Dendritic cell treated with granulocyte-macrophage colony-stimulating factor and Interleukin-4, amounts not matched to agents 40 ng/mL and 50 ng/mL, for 4 days (primary cell): Measurements from ENCODE around the gene FAM163B.

Experiments used
- H3K27ac Mint-ChIP-seq: one replicate; pipeline ENCODE4 v1.8.0; 2022; ENCODE audit warnings: mild to moderate bottlenecking, mixed read lengths
- H3K27me3 Mint-ChIP-seq: one replicate; pipeline ENCODE4 v1.8.0; 2022; ENCODE audit warnings: mild to moderate bottlenecking, mixed read lengths
- H3K36me3 Mint-ChIP-seq: one replicate; pipeline ENCODE4 v1.8.0; 2022; ENCODE audit warnings: low read depth, mixed read lengths
- H3K4me1 Mint-ChIP-seq: one replicate; pipeline ENCODE4 v1.8.0; 2022; ENCODE audit warnings: low read depth, mixed read lengths
- H3K4me3 Mint-ChIP-seq: one replicate; pipeline ENCODE4 v1.8.0; 2022; ENCODE audit warnings: mild to moderate bottlenecking, moderate library complexity, mixed read lengths
- H3K9me3 Mint-ChIP-seq: one replicate; pipeline ENCODE4 v1.8.0; 2022; ENCODE audit warnings: mixed read lengths
- intact Hi-C: fragments of 100-400 bp; cut with micrococcal nuclease; formaldehyde crosslinking; loops from one replicate; pipeline ENCODE4 v1.15.0; 2022

The FAM163B gene

DNA sequence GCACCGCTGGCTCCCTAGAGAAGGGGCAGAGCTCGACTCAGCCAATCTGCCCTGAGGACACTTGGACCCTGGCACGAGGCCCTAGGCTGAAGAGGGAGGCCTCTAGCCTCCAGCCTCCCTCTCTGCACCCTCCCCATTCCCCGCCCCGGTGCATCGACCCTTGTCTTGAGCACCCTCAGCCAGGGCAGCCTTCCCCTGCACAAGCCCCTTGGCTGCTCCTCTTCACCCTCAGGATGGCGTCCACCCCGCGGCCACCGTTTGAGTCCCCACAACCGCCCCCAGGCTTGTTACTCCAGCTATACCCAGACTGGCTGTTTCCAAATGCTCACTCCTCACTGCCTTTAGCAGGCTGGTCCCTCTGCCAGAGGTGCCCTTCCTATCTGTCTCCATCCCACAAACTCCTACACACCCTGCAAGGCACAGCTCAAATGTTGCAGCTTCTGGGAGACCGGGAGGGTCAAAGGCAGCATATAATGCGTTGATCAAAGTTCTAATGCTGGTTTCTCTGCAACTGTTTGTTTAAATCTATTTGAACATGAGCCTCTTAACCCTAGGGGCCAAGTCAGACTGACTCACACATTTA, 6.5 kb upstream of the FAM163B start:
- Mint-ChIP-seq H3K27me3 (peaks cover 29% of the 10 kb centered on the region), H3K9me3 (no peaks in the 10 kb centered on the region), H3K27ac (no peak overlapping the region), H3K4me3 (no peak overlapping the region), H3K36me3 (no peaks in the 10 kb centered on the region), H3K4me1 (no peaks in the 10 kb centered on the region)
- intact Hi-C loops, result no loop called here

DNA sequence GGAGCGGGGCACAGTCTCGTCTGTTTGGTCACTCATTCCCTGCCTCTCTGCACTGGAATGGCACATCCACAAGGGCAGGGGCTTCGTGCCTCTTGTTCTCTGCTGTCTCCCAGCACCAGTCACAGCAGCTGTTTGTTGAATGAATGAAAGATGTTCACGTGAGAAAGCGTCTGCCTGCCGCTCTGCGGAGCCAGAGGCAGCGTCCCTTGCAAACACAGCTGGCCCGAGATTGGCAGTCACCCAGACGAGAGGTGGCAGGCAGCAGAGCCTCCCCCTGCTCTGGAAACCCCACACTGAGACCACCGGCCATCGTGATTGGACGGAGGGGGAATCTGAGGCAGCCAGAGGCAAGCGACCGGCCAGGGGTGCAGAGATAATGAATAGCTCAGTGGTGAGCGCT, 6.0 kb upstream of the FAM163B start:
- Mint-ChIP-seq H3K4me1 (no peaks in the 10 kb centered on the region), H3K36me3 (no peaks in the 10 kb centered on the region)
- intact Hi-C loops, result no loop called here

DNA sequence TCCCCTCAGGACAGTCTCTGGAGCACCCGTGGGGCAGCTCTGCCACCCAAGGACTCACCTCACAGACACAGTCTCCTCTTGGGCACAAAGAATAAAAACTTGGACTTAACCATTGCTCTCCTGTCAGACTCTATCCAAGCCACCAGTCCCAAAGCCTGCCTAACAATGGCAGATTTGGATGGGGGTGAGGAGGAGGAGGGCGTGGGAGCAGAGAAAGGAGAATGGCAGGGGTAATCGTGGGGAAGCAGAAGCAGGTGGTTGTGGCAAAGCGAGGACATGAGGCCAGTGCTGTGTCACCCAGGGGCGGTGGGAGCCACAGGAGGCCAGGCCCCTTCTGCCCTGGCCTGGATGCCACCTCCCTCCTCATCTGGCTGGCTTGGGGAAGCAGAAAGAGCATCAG, 5.5 kb upstream of the FAM163B start:
- intact Hi-C loops, result no loop called here

More for the DNA sequence above, 6.0 kb upstream of the FAM163B start:
- no peaks in the 10 kb centered on the region for H3K9me3 Mint-ChIP-seq
- no peak overlapping the region for H3K4me3 Mint-ChIP-seq
- peaks cover 32% of the 10 kb centered on the region for H3K27me3 Mint-ChIP-seq
- H3K27ac Mint-ChIP-seq, result no peak overlapping the region

DNA sequence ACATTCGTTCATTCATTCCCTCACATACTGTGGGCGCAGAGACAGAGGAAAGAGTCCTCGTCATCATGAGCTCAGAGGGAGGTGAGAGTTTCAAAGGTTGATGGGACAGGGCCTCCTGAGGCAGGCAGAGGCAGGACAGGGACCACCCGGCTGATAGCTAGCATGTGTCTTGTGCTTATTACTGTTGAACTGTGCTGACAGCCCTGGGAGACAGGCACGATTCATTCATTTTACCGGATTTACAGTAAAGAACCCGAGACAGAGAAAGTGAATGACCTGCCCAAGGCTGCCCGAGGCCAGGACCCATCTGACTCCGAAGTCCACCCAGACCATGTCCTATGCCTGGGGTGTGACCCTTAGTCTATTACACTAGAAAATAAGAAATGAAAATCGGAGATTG, 4.9 kb upstream of the FAM163B start:
- intact Hi-C loops, result no loop called here
- Mint-ChIP-seq H3K4me1 (no peaks in the 10 kb centered on the region), H3K9me3 (no peaks in the 10 kb centered on the region), H3K36me3 (no peaks in the 10 kb centered on the region), H3K27me3 (peaks cover 40% of the 10 kb centered on the region), H3K4me3 (no peak overlapping the region), H3K27ac (no peak overlapping the region)

More for the DNA sequence above, 5.5 kb upstream of the FAM163B start:
- no peaks in the 10 kb centered on the region for H3K9me3 Mint-ChIP-seq
- H3K27ac Mint-ChIP-seq, result no peak overlapping the region
- H3K36me3 Mint-ChIP-seq, result no peaks in the 10 kb centered on the region
- no peak overlapping the region for H3K4me3 Mint-ChIP-seq
- H3K27me3 Mint-ChIP-seq, result peaks cover 36% of the 10 kb centered on the region
- H3K4me1 Mint-ChIP-seq, result no peaks in the 10 kb centered on the region

DNA sequence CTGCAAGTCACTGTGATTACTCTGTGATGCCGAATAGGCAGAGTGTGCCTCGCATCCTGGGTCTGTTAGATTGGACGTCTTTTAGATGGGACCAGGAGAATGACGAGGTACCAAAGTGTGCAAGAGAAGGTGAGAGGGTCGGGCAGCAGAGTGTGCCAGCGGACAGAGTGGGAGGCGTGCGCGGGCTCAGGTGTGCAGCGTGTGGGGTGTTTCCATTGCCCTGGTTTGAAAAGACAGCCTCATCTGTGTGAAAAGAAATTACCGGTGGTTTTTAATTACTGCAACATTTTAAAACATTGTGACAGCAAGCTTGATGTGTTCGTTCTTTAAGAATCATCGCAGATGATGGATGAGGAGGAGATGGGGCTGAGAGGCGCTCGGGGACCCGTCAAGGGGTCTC, 4.2 kb upstream of the FAM163B start:
- no peaks in the 10 kb centered on the region for H3K9me3 Mint-ChIP-seq
- H3K27ac Mint-ChIP-seq, result no peak overlapping the region
- no peak overlapping the region for H3K4me3 Mint-ChIP-seq
- H3K36me3 Mint-ChIP-seq, result no peaks in the 10 kb centered on the region
- H3K27me3 Mint-ChIP-seq, result peaks cover 42% of the 10 kb centered on the region
- intact Hi-C loops, result no loop called here
- H3K4me1 Mint-ChIP-seq, result no peaks in the 10 kb centered on the region

DNA sequence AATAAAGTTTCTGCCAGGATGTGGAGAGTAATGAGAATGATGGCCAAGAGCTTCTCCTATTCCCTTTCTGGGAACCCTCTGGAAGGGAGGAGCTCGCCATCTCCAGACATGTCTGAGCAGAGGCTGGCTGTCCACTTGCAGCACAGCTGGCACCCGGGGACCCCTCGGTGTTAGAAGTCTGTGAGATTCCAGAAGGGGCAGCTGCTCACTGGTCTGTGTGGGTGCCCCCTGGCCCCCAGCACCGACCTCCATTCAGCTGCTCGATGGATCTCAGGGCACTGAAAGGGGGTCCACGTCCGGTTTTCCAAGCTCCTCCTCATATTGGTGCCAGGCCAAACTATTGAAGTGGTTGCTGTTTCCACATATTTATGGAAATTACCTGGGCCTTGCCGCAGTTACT, 3.6 kb upstream of the FAM163B start:
- Mint-ChIP-seq H3K9me3 (no peaks in the 10 kb centered on the region), H3K27me3 (peaks cover 44% of the 10 kb centered on the region), H3K27ac (no peak overlapping the region), H3K36me3 (no peaks in the 10 kb centered on the region), H3K4me3 (no peak overlapping the region), H3K4me1 (no peaks in the 10 kb centered on the region)
- intact Hi-C loops, result no loop called here

DNA sequence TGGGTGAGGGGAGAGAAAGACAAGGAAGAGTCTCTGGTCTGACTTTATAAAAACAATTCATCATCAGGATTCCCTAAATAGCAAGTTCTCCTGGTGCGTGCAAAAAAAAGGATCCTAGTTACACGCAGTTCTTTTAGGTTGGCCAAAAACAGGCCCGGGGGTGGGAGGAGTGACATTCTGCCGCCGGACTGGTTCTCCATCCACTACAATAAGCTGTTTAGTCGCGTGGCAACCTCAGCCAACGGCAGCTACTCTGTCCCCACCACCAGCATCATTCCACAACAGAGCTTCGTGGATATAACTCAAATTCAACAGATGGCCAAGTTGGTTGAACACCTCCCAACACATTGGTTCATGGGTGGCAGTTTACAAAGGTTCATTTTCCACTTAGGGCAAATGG, 2.9 kb upstream of the FAM163B start:
- intact Hi-C loops, result no loop called here
- H3K27ac Mint-ChIP-seq, result no peak overlapping the region
- peaks cover 42% of the 10 kb centered on the region for H3K27me3 Mint-ChIP-seq
- no peaks in the 10 kb centered on the region for H3K36me3 Mint-ChIP-seq
- no peak overlapping the region for H3K4me3 Mint-ChIP-seq
- no peaks in the 10 kb centered on the region for H3K4me1 Mint-ChIP-seq
- no peaks in the 10 kb centered on the region for H3K9me3 Mint-ChIP-seq

DNA sequence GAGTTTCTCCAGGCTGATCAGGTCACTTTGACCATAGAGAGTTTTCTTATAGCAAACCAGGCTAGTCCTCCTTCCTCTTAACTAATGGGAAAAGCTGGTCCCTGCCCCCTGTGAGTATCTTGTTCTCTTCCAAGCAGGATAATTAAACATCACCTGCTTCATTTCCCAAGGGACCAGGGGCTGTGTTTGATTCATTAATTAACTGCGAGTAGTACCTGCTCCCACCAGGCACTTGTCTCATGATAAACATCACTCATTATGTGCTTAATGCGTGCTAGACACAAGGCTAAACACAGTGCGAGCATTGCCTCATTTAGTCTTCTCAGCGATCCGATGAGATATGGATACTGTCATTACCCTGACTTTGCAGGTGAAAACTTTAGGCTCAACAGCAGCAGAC, 1.7 kb upstream of the FAM163B start:
- Mint-ChIP-seq H3K27me3 (peaks cover 43% of the 10 kb centered on the region), H3K4me1 (no peaks in the 10 kb centered on the region)
- intact Hi-C loops, result no loop called here

DNA sequence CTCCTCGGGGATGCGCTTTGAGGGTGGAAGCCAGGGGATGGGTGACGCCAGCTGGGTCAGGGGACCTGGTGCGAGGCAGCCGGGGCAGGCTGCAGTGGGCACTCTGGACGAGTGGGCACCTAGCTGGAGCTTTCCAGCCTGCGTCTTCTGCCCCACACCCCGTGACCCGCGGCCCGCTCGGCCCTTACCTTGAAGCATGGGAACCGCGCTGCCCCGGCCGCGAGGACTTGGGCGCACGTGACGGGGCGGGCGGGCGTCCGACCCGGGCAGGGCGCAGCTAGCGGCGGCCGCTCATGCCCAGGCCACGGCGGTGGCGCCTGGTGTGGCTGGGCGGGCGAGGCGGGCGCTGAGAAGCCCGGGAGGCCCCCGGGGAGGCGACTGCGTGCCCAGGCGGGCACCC, 300 bp downstream of the FAM163B start:
- Mint-ChIP-seq H3K27ac (no peak overlapping the region), H3K9me3 (no peaks in the 10 kb centered on the region), H3K36me3 (no peaks in the 10 kb centered on the region), H3K27me3 (peaks cover 41% of the 10 kb centered on the region), H3K4me1 (no peaks in the 10 kb centered on the region), H3K4me3 (no peak overlapping the region)
- intact Hi-C loops, result no loop called here

More for the DNA sequence above, 1.7 kb upstream of the FAM163B start:
- Mint-ChIP-seq H3K36me3 (no peaks in the 10 kb centered on the region), H3K27ac (no peak overlapping the region), H3K9me3 (no peaks in the 10 kb centered on the region), H3K4me3 (no peak overlapping the region)

DNA sequence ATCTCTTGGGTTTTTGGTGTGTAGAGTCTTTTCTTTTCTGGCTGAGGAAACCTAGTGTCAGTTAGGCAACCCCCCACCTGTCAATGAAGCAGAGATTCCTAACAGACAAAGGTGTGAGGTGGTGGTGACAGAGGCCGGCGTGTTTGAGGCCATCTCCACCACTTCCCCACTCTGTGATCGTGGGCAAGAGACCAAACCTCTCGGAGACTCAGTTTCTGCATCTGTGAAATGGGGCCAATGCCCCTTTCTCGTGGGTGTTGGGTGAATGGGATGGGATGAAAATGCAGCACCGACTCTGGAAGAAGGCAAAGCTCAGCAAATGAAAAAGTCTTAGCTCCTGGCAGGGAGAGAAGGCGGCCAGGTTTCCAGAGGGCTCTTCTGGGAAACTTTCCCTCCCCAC, 807 bp downstream of the FAM163B start:
- no peaks in the 10 kb centered on the region for H3K9me3 Mint-ChIP-seq
- no peaks in the 10 kb centered on the region for H3K36me3 Mint-ChIP-seq
- H3K27me3 Mint-ChIP-seq, result peaks cover 41% of the 10 kb centered on the region
- intact Hi-C loops, result no loop called here
- no peak overlapping the region for H3K4me3 Mint-ChIP-seq
- H3K27ac Mint-ChIP-seq, result no peak overlapping the region
- H3K4me1 Mint-ChIP-seq, result no peaks in the 10 kb centered on the region

DNA sequence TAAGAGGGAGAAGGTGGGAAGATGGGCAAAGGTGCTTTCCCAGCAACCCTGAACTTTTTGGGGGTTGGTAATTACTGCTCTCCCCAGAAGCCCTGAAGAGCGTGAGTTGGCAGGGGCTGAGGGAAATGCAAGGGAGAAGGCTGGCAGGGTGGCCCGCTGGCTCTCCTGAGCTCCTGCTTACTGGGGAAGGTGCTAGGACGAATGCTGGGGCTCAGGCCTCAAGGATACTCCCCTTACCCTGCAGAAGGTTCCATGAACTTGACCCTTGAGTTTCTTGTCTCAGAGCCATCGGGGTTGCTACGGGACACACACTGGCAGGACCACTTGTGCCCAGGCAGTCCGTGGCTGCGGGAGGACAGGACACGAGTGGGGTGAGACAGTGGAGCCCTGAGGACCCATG, 1.2 kb downstream of the FAM163B start:
- Mint-ChIP-seq H3K4me1 (no peaks in the 10 kb centered on the region), H3K4me3 (no peak overlapping the region), H3K9me3 (no peaks in the 10 kb centered on the region), H3K36me3 (no peaks in the 10 kb centered on the region), H3K27ac (no peak overlapping the region), H3K27me3 (peaks cover 40% of the 10 kb centered on the region)
- intact Hi-C loops, result no loop called here

DNA sequence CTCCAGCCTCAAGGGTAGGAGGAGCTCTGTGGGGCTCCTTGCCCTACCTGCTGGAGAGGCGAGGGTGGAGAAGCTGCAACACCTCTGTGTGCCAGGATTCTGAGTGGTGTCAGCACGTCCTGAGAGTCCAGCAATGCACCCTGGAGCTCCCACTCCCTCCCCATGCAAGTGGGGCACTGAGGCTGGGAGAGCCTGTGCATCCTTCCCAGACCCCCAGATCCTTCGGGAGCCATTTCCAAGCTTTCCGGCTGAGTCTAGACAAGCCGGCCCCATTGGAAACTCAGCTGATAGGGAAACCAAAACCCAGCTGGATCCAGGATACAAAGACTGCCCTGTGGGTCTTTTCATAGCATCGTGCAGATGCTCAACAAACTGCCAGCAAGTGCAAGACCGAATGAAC, 1.8 kb downstream of the FAM163B start:
- peaks cover 40% of the 10 kb centered on the region for H3K27me3 Mint-ChIP-seq

DNA sequence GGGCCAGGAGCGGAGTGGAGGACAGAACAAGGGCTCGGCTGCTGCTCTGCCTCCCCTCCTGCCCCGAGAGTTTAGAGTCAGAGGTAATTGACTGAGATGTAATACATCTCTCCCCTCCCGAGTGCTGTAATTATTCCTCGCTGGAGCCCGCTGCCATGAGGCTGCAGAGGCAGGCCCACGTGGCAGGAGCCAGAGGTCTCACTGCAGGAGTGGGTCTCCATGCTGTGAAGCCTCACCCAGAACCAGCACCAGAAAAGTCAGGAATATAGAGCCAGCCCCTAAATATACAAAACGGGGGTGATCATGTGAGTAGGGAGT, 2.5 kb downstream of the FAM163B start:
- H3K27me3 Mint-ChIP-seq, result peaks cover 40% of the 10 kb centered on the region
- H3K9me3 Mint-ChIP-seq, result no peaks in the 10 kb centered on the region
- no peak overlapping the region for H3K27ac Mint-ChIP-seq
- intact Hi-C loops, result no loop called here
- H3K4me1 Mint-ChIP-seq, result no peaks in the 10 kb centered on the region
- no peaks in the 10 kb centered on the region for H3K36me3 Mint-ChIP-seq
- no peak overlapping the region for H3K4me3 Mint-ChIP-seq

More for the DNA sequence above, 1.8 kb downstream of the FAM163B start:
- Mint-ChIP-seq H3K9me3 (no peaks in the 10 kb centered on the region), H3K4me3 (no peak overlapping the region), H3K4me1 (no peaks in the 10 kb centered on the region), H3K27ac (no peak overlapping the region), H3K36me3 (no peaks in the 10 kb centered on the region)
- intact Hi-C loops, result no loop called here

DNA sequence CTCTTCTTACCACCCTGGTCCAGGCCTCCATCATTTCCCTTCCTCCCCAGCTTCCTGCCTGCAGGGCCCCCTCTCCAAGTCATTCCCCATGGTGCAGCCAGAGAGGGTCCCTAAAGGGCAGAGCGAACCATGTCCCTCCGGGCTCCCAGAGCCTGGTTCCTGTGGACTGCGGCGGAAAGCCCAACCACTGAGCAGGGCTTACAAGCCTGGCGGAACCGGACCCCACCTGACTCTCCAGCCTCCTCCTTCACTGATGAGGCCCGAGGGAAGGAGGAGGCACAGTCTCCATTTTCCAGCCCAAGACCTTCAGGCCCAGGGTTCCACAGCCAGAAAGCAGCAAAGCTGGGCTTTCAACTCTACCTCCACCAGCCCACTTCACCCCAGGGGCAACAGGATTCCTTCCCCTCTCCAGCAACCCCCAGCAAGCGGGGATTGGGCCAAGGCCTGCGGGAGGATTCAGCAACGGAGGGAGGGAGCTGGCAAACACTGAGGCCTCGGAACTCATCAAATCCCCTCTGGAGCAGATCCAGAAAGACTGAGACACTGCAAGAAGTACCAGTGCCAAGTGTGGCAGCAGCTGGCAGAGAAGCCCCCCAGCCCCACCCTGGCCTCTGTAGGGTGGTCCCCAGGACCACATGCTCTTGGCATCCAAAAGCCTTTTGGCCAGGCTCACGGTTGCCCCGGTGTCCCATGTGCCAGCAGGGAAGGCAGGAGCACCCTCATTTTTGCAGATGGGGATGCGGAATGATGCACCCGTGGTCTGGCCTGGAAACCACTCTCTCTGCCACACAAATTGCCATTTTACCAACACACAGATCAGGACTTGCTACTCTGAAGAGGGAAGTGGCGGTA, 3.1 kb downstream of the FAM163B start:
- intact Hi-C loops, result no loop called here
- no peak overlapping the region for H3K4me3 Mint-ChIP-seq
- peaks cover 40% of the 10 kb centered on the region for H3K27me3 Mint-ChIP-seq
- no peaks in the 10 kb centered on the region for H3K9me3 Mint-ChIP-seq
- H3K4me1 Mint-ChIP-seq, result no peaks in the 10 kb centered on the region
- no peaks in the 10 kb centered on the region for H3K36me3 Mint-ChIP-seq
- H3K27ac Mint-ChIP-seq, result no peak overlapping the region

DNA sequence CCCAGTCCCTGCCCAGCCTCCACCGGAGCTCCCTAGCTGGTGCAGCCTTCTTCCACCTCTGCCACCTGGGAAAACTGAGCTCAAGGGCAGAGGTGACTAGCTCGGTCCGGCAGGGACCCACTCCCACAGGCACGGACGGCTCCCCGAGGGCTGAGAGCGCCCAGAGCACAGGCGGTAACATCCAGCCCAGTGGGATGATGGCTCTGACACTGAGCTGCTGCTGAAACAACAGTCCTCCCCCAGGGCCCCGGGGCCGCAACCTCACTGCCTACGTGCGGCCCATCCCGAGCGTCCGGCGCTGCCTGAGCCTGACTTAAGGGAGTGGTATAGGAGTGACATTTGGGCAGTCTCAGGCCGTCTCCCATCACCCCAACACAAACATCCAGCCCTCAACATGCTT, 3.7 kb downstream of the FAM163B start:
- Mint-ChIP-seq H3K36me3 (no peaks in the 10 kb centered on the region), H3K27ac (no peak overlapping the region), H3K27me3 (peaks cover 38% of the 10 kb centered on the region), H3K9me3 (no peaks in the 10 kb centered on the region), H3K4me1 (no peaks in the 10 kb centered on the region), H3K4me3 (no peak overlapping the region)
- intact Hi-C loops, result no loop called here
